OCI-LY1 (cell line): Measurements from ENCODE around the gene EDN1.

ENCODE experiments used
- H2AFZ ChIP-seq: fragments of 200-600 bp; sonication (generic), shearing (Covaris generic); 2 replicates; pipeline ENCODE4 v1.6.0; 2014; ENCODE audit warnings: antibody characterized with exemption, mild to moderate bottlenecking, low read length
- H3F3A ChIP-seq: fragments of 200-600 bp; sonication (generic), shearing (Covaris generic); 2 replicates; pipeline ENCODE4 v1.6.0; 2014; ENCODE audit warnings: mild to moderate bottlenecking, antibody characterized with exemption, low read length, moderate library complexity; ENCODE audit not compliant: insufficient read depth
- H3K27ac ChIP-seq: fragments of 200-600 bp; sonication (generic); 2 replicates; pipeline ENCODE4 v1.5.1; 2014; ENCODE audit warnings: low read length, mixed run types, mild to moderate bottlenecking, low read depth; ENCODE audit not compliant: poor library complexity, severe bottlenecking
- H3K27me3 ChIP-seq: fragments of 200-600 bp; sonication (generic); 2 replicates; pipeline ENCODE4 v1.6.0; 2014; ENCODE audit warnings: antibody characterized with exemption, mild to moderate bottlenecking, low read length, moderate library complexity; ENCODE audit not compliant: insufficient read depth
- H3K36me3 ChIP-seq: fragments of 200-600 bp; sonication (generic); 2 replicates; pipeline ENCODE4 v1.6.1; 2014; ENCODE audit warnings: mild to moderate bottlenecking, antibody characterized with exemption, low read length, moderate library complexity, mixed read lengths; ENCODE audit not compliant: insufficient read depth
- H3K4me1 ChIP-seq: fragments of 200-600 bp; sonication (generic); 2 replicates; pipeline ENCODE4 v1.5.1; 2014; ENCODE audit warnings: mild to moderate bottlenecking, low read length, moderate library complexity; ENCODE audit not compliant: insufficient read depth, severe bottlenecking
- H3K4me2 ChIP-seq: fragments of 200-600 bp; sonication (generic), shearing (Covaris generic); 2 replicates; pipeline ENCODE4 v1.6.1; 2014; ENCODE audit warnings: low read length
- H3K4me3 ChIP-seq: fragments of 200-600 bp; sonication (generic); 2 replicates; pipeline ENCODE4 v1.5.1; 2014; ENCODE audit warnings: low read length, low read depth, mild to moderate bottlenecking, mixed read lengths; ENCODE audit not compliant: poor library complexity, severe bottlenecking
- H3K79me2 ChIP-seq: fragments of 200-600 bp; shearing (Covaris generic); 2 replicates; pipeline ENCODE4 v1.6.1; 2016; ENCODE audit warnings: mixed run types, low read length, mixed read lengths; ENCODE audit not compliant: insufficient read depth
- H3K9ac ChIP-seq: fragments of 200-600 bp; sonication (generic), shearing (Covaris generic); 2 replicates; pipeline ENCODE4 v1.6.1; 2014; ENCODE audit warnings: mild to moderate bottlenecking, low read length, mixed read lengths
- H3K9me2 ChIP-seq: fragments of 200-600 bp; sonication (generic), shearing (Covaris generic); 2 replicates; pipeline ENCODE4 v1.6.1; 2014; ENCODE audit warnings: low read depth, mild to moderate bottlenecking, low read length, mixed read lengths
- H3K9me3 ChIP-seq: fragments of 200-600 bp; shearing (Covaris generic); 2 replicates; pipeline ENCODE4 v1.6.1; 2014; ENCODE audit warnings: low read length, mixed read lengths
- H4K20me1 ChIP-seq: fragments of 200-600 bp; sonication (generic), shearing (Covaris generic); 2 replicates; pipeline ENCODE4 v1.6.0; 2016; ENCODE audit warnings: mild to moderate bottlenecking, low read length; ENCODE audit not compliant: insufficient read depth
- CTCF ChIP-seq: fragments of 200-600 bp; sonication (generic), shearing (Covaris generic); IDR thresholded peaks from 2 replicates; pipeline ENCODE4 v1.5.1; 2017; ENCODE audit warnings: mild to moderate bottlenecking, antibody characterized with exemption, low read length, moderate library complexity, mixed read lengths
- EZH2 ChIP-seq: fragments of 200-600 bp; sonication (generic), shearing (Covaris generic); IDR thresholded peaks from 2 replicates; pipeline ENCODE4 v1.8.0; 2017; ENCODE audit warnings: borderline replicate concordance, mixed run types, mild to moderate bottlenecking, antibody characterized with exemption, low read length, moderate library complexity, mixed read lengths

EDN1 gene

GRCh38 chr6:12295558-12296254 is 5.5 kb downstream of the EDN1 start:
- H3K4me2 ChIP-seq: no peak overlapping the region
- no peak for TF ChIP-seq CTCF
- TF ChIP-seq EZH2: no peak
- no peaks in the 10 kb centered on the region for H3K9me3 ChIP-seq
- no peaks in the 10 kb centered on the region for H3F3A ChIP-seq
- H3K27ac ChIP-seq: no peak overlapping the region
- no peaks in the 10 kb centered on the region for H4K20me1 ChIP-seq
- H2AFZ ChIP-seq: no peak overlapping the region
- H3K36me3 ChIP-seq: peaks cover 26% of the 10 kb centered on the region
- peaks cover 26% of the 10 kb centered on the region for H3K4me1 ChIP-seq
- no peak overlapping the region for H3K4me3 ChIP-seq
- H3K79me2 ChIP-seq: peaks cover 10% of the 10 kb centered on the region; the same call in 1 of the 2 replicates
- no peaks in the 10 kb centered on the region for H3K27me3 ChIP-seq
- no peaks in the 10 kb centered on the region for H3K9me2 ChIP-seq
- H3K9ac ChIP-seq: no peak overlapping the region

- H3K4me1 ChIP-seq: peaks cover 21% of the 10 kb centered on the region
- H2AFZ ChIP-seq: no peak overlapping the region
- no peak overlapping the region for H3K4me2 ChIP-seq
- H3F3A ChIP-seq: no peaks in the 10 kb centered on the region
- peaks cover 5% of the 10 kb centered on the region; the same call in 1 of the 2 replicates for H3K79me2 ChIP-seq
- no peak overlapping the region for H3K27ac ChIP-seq
- no peaks in the 10 kb centered on the region for H3K9me2 ChIP-seq
- H3K4me3 ChIP-seq: no peak overlapping the region
- peaks cover 26% of the 10 kb centered on the region for H3K36me3 ChIP-seq
- no peaks in the 10 kb centered on the region for H3K27me3 ChIP-seq
- H3K9ac ChIP-seq: no peak overlapping the region
- no peaks in the 10 kb centered on the region for H4K20me1 ChIP-seq
- no peaks in the 10 kb centered on the region for H3K9me3 ChIP-seq
- TF ChIP-seq EZH2: no peak
- TF ChIP-seq CTCF: no peak
Observed at GRCh38 chr6:12296255-12296573, 6.1 kb downstream of the EDN1 start.

- Histone ChIP-seq H3K9me2 (no peaks in the 10 kb centered on the region), H3K36me3 (peaks cover 26% of the 10 kb centered on the region), H3K4me3 (no peak overlapping the region), H3K9me3 (no peaks in the 10 kb centered on the region), H3F3A (no peaks in the 10 kb centered on the region), H2AFZ (no peak overlapping the region), H3K4me2 (no peak overlapping the region), H4K20me1 (no peaks in the 10 kb centered on the region), H3K9ac (no peak overlapping the region), H3K27ac (no peak overlapping the region), H3K4me1 (peaks cover 17% of the 10 kb centered on the region), H3K27me3 (no peaks in the 10 kb centered on the region), H3K79me2 (peaks cover 1% of the 10 kb centered on the region; the same call in 1 of the 2 replicates)
- TF ChIP-seq EZH2 (no peak), CTCF (no peak)
Observed at GRCh38 chr6:12296604-12297003, 6.4 kb downstream of the EDN1 start.
